ENCODE data around the gene HVCN1.
"Not testable (repeated sequence)": the region's sequence is repeated elsewhere in the genome, so short reads cannot be mapped to it uniquely, and the experiment has no call there.

HVCN1 gene, protein sequence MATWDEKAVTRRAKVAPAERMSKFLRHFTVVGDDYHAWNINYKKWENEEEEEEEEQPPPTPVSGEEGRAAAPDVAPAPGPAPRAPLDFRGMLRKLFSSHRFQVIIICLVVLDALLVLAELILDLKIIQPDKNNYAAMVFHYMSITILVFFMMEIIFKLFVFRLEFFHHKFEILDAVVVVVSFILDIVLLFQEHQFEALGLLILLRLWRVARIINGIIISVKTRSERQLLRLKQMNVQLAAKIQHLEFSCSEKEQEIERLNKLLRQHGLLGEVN

DNA sequence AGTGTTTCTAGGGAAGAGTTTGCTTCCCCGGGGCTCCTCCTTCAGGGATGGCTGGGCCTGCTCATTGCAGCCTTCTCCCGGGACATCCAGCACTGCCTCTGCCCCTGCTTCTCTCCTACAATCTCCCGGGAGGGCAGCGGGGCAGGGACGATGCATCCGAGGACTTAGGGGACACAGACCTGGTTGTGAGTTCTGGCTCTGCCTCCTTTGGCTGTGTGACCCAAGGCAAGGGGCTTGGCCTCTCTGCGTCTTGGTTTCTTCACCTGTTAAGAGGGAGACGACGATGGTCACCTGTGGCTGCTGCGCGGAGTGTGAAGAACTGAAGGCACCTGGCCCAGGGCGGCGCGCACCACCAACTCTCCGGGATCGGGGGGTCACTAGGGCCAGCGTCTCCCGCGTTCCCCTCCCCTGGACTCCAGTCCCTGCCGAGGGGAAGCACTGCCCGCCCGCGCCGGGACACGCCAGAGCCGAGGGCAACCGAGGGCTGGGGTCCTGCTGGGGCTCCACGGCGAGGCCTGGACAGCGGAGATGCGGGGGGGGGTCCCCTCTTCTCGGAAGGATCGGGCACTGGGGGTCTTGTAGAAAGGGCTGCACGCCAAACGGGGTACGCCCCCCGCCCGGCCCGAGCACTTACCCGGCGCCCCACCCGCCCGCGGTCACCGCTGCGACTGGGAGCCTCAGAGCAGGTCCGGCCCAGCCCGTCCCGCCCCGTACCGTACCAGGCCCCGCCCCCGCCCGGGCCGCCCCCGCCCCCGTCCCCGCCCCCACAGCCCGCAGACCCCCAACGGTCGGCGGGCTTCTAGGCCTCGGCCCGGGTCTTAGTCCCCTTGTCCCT lies at the start of gene HVCN1:
HVCN1 (minus strand) TSS at position 670 of the 835 bp plus-strand sequence. CDS start 5,870 bp downstream, outside the sequence.
- H3K27ac ChIP-seq: no peak within 1 kb of the TSS
- TF ChIP-seq ZFX (IDR thresholded peaks at IDR 0.05; ENCODE audit: borderline replicate concordance): no peak
- TF ChIP-seq, protein P1, sequence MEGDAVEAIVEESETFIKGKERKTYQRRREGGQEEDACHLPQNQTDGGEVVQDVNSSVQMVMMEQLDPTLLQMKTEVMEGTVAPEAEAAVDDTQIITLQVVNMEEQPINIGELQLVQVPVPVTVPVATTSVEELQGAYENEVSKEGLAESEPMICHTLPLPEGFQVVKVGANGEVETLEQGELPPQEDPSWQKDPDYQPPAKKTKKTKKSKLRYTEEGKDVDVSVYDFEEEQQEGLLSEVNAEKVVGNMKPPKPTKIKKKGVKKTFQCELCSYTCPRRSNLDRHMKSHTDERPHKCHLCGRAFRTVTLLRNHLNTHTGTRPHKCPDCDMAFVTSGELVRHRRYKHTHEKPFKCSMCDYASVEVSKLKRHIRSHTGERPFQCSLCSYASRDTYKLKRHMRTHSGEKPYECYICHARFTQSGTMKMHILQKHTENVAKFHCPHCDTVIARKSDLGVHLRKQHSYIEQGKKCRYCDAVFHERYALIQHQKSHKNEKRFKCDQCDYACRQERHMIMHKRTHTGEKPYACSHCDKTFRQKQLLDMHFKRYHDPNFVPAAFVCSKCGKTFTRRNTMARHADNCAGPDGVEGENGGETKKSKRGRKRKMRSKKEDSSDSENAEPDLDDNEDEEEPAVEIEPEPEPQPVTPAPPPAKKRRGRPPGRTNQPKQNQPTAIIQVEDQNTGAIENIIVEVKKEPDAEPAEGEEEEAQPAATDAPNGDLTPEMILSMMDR (IDR thresholded peaks at IDR 0.05): no peak

DNA sequence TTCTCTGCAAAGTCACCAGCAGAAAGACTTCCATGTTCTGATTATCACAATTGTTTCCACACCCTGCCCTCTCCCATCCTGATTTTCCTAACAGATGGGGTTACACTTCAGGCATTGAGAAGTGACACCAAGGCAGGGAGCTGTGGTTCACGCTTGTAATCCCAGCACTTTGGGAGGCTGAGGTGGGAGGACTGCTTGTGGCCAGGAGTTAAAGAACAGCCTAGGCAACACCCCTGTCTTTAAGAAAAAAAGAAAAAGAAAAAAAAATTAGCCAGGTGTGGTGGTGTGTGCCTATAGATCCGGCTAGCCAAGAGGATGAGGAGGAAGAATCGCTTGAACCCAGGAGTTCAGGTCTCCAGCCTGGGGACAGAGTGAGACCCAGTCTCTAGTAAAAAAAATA lies 48.6 kb upstream of the HVCN1 start:
- TF ChIP-seq, protein P1 (IDR thresholded peaks at IDR 0.05): no peak
- TF ChIP-seq ZFX (IDR thresholded peaks at IDR 0.05; ENCODE audit: borderline replicate concordance): no peak
- no peak overlapping the region for H3K27ac ChIP-seq

DNA sequence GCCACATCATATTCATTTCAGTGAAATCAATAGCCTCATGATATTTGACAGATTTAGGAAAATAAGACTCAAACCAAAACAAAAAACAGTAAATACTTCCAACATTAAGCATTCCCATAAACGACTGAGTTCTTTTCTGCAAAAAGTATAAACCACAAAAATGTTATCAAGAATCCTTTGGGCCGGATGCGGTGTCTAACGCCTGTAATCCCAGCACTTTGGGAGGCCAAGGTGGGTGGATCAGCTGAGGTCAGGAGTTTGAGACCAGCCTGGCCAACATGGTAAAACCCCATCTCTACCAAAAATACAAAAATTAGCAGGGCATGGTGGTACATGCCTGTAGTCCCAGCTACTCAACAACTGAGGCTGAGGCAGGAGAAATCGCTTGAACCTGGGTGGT lies 48.1 kb upstream of the HVCN1 start:
- not testable (repeated sequence) for H3K27ac ChIP-seq

DNA sequence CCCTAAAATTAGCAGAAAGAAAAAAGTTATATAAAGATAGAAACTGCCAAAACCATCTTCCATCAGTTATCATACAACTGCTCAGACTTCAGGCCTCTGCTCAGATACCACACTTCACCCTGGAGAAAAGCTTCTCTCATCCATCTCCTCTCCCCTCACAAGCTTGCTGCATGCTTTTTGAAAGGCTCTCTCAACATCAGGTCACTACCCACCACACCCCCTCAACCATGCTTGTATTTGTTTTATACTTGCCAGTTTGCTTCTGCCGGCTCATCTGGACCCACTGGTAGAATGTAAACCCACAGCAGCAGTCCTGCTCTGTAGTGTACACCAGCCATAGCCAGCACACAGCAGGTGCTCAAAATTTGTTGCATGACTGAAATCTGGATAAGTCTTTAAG lies 45.0 kb upstream of the HVCN1 start:
- no peak overlapping the region for H3K27ac ChIP-seq
- no peak for TF ChIP-seq ZFX (IDR thresholded peaks at IDR 0.05; ENCODE audit: borderline replicate concordance)
- TF ChIP-seq, protein P1 (IDR thresholded peaks at IDR 0.05): no peak

DNA sequence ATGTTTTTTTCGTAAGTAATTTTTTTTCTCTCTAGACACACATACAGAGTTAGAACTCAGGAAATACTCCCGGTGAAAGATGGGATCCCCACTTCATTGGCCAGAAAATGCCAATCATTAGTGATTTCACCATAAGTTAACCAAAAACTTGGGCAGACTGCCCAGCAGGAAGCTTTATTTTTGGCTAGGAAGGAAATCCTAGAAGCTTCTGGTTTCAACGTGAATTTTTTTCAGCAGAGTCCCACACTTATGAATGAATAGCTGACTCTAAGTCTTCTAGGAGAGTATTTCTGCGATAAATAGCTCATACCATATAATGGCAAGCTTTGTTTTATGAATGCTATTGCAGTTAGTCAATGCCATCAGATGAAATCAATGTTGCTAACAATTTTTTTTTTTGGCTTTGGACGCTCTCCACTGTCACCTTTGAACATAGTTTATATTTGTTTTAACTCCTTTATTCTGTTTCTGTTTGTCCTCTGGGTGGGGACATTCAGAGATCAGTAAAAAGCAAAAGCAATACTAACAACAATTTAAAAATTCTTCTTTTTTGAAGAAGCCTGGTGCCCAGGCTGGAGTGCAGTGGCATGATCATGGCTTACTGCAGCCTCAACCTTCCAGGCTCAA lies 44.3 kb upstream of the HVCN1 start:
- H3K27ac ChIP-seq: no peak overlapping the region
- TF ChIP-seq, protein P1 (IDR thresholded peaks at IDR 0.05): no peak
- no peak for TF ChIP-seq ZFX (IDR thresholded peaks at IDR 0.05; ENCODE audit: borderline replicate concordance)

DNA sequence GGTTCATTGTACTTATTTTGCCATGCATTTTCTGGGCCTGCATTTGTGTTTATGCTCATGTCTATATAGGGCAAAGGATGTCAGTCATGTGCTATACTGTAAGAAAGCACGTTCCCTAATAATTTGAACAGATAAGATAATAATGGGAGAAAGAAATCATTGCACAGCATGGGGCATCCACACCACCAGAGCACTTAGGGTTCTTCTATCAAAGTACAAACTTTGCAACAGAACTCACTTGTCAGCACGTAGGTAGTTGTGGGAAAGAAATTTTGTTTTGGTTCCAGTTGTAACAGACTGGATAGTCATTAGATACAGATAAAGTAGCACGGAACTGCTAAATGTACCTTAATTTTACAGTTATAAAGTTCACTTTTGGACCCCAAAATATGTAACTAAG lies 43.7 kb upstream of the HVCN1 start:
- H3K27ac ChIP-seq: no peak overlapping the region
- TF ChIP-seq, protein P1 (IDR thresholded peaks at IDR 0.05): no peak
- no peak for TF ChIP-seq ZFX (IDR thresholded peaks at IDR 0.05; ENCODE audit: borderline replicate concordance)

DNA sequence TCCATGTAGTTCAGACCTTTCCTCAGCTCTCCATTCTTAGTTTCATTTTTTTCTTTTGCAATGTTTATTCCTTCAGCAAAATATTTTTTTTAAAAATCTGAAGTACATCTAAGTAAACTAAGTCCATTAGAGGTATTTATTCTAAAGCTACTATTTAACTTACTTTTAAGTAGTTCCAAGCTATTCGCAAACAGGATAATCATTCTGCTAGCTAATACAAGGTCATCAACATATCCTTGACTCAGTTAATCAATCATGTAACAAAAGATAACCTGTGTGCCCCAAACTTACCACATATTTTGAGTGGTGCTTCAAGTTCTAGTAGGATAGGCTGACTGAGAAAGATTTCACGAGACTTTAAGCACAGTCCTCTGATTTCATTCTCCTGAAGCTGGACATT lies 42.6 kb upstream of the HVCN1 start:
- TF ChIP-seq ZFX (IDR thresholded peaks at IDR 0.05; ENCODE audit: borderline replicate concordance): no peak
- TF ChIP-seq, protein P1 (IDR thresholded peaks at IDR 0.05): no peak
- H3K27ac ChIP-seq: no peak overlapping the region

Measured in 22Rv1 (cell line).